ENCODE measurements around the gene LIPN.

Gene LIPN

DNA sequence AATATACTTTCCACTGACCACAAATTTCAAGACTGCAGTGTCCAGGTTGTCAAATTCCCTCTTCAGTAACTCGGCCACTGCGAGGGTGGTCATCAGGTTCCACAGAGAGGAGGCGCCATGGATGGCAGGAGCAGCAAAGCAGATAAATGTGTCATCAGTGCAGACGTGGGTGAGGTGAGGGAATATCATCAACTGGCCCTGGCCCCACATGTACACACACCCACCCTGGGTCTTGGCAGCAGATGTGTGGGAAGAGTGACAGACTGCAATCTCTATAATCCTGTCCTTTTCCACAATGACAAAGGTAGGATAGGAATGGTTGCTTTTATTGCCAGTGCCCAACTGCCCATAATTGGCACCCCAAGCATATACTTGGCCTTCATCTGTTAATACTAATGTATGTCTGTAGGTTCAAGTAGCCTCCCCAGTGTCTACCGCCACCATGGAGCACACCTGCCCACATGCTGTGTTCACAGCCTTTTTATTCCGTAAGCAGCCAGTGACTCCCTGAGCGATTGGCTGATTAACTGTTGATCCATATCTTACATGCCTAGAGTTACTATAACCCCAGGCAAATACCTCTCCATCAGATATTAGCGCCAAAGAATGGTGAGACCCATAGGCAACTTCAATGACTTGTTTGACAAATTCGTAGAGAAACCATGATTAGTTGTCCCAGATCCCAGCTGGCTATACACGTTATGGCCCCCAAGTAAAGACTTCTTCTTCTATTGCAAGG is 26.4 kb downstream of the LIPN start:
- no peak for DNase-seq

DNA sequence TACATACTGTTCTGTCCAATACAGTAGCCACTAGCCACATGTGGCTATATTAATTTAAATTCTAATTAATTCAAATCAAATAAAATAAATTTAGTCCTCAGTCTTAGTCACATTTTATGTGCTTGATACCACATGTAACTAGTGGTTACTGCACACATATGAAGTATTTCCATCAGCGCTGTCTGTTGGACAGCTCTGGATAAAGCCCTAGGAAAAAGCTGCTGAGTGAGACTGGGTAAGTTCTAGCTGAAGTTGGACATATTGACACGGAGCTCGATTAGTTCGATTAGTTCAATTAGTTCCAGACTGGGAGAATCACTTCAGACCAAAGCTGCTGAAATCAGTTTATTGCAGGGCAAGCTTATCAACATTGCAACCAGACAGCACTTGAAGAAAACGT is 27.6 kb downstream of the LIPN start:
- DNase-seq: no peak

DNA sequence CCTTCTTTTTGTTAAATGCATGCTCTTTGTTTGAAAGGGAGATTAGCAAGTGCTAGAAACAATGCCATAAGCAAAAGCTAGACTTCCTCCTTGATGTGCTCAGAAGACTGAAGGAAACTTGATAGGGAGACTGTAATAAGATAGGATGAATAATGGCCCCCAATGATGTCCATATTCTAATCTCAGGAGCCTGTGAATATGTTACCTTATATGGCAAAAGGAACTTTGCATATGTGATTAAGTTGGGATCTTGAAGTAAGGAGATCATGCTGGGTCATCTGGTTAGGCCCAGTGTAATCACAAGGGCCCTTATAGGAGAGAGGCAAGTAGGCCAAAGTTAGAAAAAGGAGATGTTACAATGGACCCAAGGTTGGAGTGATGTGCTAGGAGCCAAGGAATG is 29.1 kb downstream of the LIPN start:
- no peak for DNase-seq

DNA sequence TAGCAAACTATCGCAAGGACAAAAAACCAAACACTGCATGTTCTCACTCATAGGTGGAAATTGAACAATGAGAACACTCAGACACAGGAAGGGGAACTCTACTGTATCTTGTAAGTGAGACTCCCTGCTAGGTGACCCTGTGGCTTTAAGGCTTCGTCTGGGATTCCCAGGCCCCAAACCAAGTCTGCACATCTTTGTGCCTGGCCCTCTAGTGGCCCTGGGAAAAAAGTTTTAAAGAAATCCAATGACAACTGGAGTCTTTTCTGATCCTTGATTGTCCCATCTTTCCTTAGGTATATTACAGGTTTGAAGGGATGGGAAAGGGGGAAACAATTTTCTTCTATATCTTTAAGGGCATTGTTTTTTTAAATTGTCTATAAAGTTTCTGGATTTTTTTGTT is 32.1 kb downstream of the LIPN start:
- DNase-seq: no peak

DNA sequence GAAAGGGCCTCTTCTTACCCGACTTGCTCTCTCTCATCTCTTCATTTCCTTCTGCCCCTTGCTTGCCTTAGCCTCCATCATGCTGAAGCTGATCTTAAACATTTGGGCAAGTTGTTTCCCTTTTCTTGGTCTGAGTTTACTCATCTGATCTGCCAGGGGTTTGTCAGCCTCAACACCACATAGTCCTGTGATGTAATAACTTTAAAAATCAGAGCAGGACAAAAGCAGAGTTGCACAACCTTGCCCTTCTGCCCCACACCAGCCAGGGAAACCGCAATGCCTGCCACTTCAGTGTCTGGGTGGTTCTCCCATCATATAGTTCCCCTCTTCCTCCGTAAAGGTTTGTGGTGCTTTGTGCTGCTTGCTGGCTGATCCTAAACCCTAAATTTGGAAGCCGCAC is 32.8 kb downstream of the LIPN start:
- no peak for DNase-seq

DNA sequence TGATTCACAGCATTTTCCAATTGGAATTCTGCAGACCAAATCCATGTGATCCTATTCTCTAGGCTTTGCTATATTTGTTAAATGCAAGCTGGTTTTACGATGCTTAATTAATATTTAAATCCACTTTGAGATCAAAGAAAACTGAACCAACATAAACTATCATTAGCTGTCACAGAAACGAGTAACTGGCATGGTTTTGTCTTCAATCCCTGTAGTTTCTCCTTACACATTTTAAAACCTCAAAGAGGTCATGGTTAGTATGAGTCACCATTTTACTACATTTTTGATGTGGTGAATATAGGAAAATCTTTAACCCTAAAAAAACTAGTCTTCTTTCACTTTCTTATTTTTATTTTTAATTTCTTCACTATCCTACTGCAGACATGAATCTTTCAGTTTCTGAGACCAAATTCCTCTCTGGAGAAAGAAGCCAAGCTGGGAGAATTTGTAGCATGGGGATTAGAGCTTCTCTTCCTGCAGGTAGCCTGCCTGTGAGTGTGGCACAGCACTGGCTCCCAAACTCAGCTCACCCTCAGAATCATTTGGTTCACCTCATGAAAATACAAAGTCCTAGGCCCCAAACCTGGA is 34.0 kb downstream of the LIPN start:
- DNase-seq: no peak

DNA sequence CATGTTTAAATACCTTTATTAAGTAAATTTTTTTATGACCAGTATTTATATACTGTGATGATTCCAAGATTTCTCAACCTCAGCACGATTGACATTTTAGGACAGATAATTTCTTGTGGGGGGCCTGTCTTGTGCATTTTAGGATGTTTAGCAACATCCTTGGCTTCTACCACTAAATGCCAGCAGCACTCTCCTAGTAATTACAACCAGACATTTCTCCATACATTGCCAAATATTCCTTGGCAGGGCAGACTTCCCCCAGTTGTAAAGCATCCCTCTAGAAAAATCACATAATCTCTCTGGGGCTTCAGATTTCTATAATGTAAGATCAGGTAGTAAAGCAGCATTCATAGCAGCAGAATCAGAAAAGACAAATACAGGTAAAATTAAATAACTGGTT is 34.9 kb downstream of the LIPN start:
- DNase-seq: no peak

DNA sequence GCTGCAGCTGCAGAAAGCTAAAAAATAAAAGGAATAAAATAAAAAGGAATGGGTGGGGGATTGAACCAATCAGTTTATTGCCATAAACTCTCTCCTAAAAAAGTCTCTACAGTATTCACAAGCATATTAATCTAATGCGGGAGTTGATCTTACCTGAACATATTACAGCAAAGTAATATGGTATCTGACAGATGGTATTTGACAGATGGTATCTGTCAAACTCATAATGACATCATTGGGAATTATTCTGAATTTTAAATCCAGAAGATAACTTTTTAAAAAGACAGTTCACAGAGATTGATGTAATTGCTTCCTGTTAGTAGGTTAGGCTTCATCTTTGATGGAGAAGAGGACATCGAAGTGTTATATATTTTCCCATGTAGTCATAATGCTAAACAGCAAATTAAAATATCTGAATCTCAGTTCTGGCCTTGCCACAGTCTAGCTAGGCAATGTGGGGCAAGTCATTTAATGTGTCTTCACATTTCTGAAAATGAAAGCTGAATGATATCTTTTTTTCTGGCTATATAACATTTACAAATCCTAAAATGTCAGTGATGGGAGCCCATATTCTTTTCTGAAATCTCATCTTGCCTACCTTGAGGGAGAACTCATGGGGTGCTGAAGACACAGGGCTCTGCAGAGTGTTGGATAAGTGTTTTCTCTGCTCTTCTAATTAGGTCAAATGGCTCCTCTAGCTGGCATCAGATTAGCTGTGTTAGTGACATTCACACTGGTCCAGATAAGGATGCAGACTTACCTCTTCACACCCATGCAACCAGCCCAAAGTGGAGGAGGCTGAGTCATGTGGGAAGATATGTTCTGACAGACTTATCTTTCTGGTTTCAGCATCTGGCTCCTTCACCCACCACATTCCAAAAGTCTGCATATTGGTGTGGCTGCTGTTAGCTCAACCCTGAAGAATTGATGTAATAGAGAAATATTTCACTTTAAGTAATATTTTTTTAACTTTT is 40.6 kb downstream of the LIPN start:
- DNase-seq: no peak

DNA sequence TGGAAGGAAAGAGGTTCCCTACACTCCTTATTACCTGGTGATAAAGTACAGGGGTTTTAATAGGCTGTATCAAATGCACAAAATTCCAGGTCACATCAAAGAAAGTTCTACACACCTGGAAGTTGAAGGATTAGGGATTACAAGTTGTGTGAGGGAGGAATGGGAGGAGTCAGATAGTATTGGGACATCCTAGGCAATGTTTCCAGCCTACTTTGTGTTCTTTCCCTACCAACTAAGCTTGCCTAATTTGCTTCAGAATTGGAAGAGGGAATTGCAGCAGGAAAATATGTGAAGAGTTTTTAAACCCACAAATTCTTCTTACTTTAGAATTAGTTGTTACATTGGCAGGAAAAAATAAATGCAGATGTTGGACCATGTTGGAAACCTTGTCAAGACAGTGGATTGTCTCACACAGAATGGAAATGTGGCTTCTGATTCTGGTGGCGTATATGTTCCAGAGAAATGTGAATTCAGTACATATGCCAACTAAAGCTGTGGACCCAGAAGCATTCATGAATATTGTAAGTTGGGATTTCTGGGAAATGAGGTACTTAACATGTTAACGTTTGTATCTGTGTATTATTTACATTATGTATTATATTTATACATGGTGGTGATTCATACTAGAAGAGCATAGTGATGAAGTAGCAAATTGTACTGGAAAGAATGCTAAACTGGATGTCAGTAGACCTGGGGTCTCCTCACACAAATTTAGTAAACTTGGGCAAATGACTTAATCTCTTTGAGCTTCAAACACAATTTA is 42.9 kb downstream of the LIPN start, which contains the start of gene LIPM:
TSS of gene LIPM (plus strand) at position 208 of the 763 bp plus-strand sequence. CDS start at position 375, 167 bp downstream.
- DNase-seq: no peak

DNA sequence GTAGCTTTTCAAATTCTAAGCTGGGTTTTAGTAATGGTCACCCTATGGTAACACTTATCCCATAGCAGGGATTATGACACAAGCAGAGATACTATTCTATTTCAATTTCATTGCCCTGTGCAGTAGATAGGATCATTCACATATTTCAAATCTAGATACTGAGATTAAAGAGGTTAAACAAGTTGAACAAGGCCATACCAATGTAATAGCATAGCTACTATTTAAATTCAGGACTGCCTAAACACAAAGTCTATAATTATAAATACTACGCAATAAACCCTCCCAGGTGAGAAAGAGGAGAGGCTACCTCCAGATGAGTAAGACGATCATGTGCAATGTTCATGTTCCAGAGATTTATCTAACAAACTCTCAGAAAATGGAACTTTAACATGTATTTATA is 43.8 kb downstream of the LIPN start:
- DNase-seq: no peak

DNA sequence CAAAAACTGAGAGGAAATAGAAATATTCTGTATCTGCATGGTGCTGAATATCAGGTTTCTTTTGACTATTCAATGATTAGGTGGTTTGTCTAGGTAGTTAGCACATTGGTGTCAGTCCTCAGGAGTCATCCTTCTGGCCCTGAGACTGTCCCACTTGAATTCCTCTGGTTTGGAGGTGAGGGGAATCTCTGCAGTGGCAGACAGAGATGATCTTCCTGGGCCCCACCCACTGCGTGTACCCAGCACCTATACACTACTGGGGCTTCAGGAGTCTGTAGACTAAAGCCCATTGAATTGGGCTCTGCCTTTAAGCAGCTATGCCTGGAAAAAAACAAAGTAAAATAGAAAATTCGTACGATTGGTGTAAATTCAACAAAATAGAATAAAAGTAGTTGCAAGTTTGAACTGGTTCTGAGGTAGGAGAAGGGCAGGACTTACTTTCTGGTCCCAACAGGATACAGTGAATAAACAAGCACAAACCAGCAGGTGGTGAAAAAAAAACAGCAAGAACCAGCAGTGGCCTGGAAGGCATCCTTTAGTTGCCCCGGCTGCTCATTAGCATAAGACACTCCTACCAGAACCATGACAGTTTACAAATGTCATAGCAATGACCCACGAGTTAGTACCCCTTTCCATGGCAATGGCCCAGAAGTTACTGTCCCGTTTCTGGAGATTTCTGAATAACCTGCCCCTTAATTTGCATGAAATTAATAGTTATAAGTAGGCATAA is 44.4 kb downstream of the LIPN start:
- DNase-seq: no peak

DNA sequence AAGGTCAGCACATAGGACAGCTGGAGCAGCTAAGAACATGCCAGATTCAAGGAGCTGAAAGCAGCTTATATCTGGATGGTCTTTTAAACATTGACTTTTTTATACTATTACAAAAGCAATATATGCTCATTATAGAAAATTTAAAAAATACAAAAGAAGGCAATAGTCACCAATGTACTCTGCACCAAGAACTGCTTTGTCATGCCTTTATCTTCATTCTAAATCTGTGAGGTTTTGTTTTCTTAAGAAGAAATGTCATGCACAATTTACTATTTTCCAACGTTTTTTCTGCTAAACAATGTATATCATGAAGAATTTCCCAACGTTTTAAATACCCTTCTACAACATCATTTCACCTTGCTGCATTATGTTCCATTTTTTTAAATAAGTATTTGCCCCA is 45.5 kb downstream of the LIPN start:
- DNase-seq: no peak

DNA sequence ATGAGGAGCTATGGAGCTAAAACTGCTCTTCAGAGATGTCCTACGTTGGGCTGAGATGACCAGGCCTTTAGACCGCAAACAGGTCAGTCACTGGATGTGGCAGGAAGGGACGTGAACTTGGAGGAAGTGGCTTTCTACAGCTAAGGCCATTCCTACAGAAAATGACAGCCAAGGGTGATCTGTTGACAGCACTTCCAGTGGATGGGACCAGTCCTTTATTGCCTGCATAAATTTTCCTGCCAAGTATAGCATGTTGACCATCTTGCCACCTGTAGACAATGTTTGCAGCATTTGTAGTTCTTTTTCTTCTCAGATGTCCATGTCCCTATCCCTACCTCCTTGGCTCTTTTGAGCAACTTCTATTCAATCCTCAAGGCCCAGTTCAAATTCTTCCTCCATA is 46.1 kb downstream of the LIPN start:
- DNase-seq: no peak

DNA sequence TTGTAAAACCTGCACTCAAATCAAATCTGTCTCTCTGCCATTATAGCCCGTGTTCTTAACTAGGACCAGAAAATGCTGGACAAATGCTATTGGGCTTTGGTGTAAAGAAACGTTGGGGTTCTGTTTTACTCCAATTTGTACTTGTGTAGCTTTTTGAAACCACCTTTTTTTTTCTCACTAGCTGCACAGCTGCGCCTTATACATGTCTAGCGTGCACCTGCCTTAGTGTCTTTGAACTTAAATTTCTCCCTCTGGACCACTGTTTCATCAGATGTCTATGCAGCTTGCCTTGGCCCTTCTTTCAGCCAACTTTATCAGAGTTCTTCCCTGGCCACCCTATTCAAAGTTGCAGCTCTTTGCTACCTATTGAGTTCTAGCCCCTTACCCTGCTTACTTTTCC is 49.8 kb downstream of the LIPN start:
- DNase-seq: no peak

DNA sequence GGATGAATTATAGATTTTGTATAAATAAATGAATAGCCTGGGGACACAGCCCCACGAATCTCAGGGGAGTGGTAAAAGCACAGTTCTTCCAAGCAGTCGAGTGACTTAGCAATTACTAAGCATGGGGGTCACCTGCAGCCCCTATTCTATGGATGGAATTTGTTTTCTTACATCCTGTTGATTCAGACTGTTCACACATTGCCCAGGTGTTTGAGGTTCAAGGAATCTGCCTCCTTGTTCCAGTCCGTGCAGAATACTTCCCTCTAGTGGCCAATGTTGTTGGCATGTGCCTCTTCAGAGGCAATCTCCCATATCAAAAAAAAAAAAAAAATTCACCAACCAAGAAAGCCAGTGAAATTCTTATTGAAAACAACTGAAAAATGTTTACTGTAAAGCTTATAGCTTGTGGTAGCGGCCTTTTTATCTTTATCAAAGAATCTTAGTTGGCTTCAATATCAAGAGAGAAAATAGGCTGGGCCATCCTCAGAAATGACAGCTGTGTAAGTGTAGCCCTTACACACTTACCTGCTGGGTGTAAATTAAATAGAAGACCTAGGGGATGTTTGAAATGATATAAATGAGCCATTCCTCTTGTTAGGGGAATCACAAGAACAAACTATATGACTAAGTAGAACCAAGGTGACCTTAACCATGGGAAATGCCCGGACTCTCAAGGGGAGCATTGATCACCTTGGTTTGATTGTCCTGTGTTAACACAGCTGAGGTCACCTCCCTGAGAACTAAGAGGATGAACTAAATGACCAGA is 50.6 kb downstream of the LIPN start:
- DNase-seq: peak; percentile 24

DNA sequence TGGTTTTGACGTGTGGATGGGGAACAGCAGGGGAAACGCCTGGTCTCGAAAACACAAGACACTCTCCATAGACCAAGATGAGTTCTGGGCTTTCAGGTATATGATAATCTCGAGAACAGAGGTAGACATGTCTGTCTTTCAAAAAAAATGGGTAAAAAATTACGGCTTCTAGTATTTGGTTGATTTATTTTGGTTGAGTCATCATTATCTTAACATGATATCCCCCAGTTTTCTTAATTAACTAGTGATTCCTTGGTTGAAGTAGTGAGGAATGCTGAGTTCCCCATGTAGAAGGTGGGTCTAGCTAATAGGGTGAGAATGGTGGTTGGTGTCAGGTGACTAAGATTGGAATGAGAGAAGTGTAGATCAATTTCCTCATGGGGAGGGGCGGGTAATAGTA is 53.4 kb downstream of the LIPN start:
- DNase-seq: no peak

DNA sequence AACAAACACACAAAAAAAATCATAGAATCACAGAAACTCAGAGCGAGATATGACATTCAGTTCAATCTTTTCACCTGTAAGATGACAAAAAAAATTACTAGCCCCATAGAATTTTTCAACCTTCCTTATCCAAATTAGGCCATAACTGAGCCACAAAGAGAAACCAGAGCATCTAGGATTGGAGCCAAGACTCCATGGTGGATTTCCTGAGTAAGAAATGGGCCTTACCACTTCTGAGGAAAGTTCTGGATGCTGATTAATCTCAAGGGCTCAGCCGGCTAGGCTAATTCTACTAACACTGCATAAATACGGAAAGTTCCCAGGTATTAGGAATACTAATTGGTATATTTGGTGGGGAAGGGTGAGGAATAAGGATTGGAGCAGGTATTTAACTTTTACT is 59.5 kb downstream of the LIPN start:
- DNase-seq: no peak

DNA sequence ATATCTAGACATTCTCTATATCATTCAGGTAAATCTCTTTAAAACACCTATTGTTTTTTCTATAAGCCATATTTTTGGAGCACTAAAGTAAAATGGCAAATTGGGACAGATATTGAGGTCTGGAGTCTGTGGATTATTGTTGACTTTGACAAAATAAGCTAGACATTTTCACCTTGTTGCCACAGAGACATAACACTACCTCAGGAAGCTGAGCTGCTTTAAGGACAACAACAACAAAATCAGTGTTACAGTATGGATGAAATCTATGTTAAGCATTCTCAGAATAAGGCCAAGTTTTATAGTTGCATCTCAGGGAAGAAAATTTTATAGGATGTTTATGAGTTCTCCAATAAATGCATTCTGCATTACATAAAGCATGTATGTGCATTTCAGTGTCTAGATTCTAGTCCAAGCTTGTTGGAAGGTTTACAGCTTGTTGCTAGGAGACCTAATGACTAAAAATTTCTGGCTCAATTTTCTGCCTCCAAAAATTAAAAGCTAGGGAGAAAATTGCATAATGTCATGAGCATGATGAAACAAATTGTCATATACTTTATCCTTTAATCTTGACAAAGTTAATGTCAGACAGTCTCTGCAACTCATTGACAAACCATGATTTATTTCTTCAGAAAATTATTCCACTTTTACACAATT is 61.1 kb downstream of the LIPN start:
- no peak for DNase-seq

DNA sequence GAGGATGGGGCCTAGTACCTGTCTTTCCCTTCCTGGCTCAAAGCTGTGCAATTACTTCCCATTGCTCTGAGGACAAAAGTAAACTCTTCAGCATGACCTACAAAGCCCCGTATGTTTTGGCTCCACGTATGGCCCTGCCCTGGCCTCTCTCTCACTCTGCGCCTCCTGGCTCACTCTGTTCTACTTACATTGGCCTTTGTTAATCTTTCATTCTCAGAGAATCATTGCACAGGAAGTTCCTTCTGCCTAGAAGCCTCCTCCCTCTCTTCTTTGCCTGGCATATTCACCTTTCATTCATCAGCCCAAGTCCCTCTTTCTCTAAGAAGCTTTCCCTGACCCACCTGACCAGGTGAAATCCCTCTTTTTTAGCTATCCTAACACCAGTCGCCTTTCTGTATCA is 66.6 kb downstream of the LIPN start:
- no peak for DNase-seq

DNA sequence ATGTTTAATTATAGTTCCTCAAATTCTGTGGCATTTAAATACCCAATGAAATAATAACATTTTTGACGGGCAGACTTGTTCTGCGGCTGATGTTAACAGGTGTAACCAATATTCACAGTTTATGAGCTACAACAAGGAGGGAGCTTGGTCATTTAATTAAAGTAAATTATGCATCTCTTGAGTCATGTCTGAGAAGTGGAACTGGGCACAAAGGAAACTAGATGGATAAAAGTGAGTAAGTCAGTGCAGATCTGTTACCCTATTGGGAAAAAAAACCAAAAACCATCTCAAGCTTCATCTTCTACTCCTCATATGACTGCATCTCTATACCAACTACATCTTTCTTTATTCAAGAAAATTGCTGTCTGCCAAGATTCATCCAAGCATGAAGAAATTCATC is 67.9 kb downstream of the LIPN start:
- DNase-seq: no peak

DNA sequence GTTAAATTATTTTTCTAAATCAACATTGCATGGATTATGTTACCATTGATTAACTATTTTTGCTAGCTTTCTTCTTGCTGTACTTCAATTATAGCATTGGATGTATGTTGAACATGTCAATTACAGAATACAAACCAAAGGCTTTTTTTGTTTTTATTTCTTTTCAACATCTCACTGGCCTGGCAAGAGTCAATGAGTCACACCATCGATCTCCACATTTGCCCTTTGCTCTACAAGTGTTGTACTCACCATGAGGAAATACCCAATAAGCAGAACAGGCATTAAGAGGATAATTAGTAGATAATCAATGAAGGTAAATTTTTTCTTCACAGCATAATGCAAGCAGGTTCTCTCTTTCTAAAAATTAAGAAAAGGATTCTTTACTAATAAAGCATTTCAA is 68.5 kb downstream of the LIPN start:
- DNase-seq: no peak
